NT2/D1 (cell line): Measurements from ENCODE around the gene TINAGL1.

Experiments
- YY1 ChIP-seq: IDR thresholded peaks from 2 replicates; pipeline ENCODE4 v1.6.1; 2011; ENCODE audit not compliant: insufficient read length, insufficient read depth
- ZNF274 ChIP-seq: IDR thresholded peaks from 2 replicates; pipeline ENCODE4 v1.6.1; 2011; ENCODE audit warnings: mild to moderate bottlenecking, low read depth, low read length

DNA sequence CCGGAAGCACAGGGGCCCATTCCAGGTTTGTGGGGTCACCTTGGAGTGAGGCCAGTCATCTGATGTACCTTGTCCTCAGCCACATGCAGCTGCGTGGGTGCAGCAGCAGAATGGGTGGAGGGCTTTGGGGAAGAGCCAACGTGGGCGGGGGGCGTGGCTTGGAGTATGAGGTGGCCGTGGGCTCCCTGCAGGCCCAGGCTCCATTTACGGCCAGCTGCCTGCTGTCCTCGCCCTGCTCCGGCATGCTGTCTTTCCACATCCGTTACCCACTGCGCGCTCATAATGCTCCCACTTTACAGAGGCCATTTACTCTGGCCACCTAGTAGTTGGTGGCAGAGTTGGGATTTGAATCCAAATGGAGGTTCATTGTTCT is 27.8 kb upstream of the TINAGL1 start:
- no peak for TF ChIP-seq YY1
- TF ChIP-seq ZNF274: no peak
